ENCODE results near the gene PCBP3.
"Not testable (repeated sequence)": the region's sequence is repeated elsewhere in the genome, so short reads cannot be mapped to it uniquely, and the experiment has no call there.

PCBP3 gene

DNA sequence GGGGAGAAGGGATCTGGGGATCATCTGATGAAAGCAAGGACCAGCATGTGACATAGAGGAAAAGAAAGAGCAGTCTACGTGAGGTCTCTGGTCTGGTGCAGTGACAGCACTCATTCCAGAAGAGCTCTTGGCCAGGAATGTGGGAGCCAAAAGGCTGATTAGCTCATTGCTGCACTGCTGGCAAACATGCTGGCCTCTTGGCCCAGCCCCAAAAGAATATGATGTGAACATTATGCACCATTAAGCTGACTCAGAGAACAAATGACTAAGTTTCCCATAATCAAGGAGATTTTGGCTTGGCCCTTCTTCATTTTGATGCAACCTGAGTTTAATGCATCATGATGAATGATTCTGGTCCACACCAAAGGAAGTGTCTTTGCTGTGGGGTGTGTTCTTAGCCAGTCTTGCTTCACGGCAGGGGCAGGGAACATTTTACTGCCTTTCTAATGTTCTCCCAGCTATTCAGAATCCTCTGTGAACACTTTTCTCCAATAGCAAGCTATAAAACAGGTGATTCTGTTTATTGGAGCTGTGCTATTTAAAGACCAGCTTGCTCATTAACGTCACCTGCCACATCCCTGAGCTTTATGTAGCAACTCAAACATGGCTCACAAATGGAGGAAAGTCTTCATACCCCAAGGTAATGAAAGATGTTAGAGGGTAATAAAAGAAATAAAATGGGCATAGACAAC lies 55.1 kb downstream of the PCBP3 start:
- no peak for DNase-seq

DNA sequence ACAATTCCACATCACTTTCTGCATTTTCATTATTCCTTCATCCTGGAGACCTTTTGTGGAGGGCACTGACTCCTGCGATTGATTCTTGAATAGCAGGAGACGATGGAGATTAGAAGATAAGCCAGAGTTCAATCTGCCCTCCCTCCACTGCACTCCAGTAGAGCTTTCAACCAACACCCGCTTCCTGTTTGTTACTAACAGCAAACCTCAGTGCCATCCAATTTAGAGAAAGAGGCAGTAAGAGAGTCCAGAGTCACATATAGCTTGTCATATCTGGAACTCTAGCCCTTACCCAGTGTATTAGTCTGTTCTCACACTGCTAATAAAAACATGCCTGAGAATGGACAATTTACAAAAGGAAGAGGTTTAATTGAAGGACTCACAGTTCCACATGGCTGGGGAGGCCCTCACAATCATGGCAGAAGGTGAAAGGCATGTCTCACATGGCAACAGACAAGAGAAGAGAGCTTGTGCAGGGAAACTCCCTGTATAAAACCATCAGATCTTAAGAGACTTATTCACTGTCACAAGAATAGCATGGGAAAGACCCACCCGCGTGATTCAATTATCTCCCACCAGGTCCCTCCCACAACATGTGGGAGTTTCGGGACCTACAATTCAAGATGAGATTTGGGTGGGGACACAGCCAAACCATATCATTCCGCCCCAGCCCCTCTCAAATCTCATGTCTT lies 55.9 kb downstream of the PCBP3 start:
- DNase-seq = no peak

DNA sequence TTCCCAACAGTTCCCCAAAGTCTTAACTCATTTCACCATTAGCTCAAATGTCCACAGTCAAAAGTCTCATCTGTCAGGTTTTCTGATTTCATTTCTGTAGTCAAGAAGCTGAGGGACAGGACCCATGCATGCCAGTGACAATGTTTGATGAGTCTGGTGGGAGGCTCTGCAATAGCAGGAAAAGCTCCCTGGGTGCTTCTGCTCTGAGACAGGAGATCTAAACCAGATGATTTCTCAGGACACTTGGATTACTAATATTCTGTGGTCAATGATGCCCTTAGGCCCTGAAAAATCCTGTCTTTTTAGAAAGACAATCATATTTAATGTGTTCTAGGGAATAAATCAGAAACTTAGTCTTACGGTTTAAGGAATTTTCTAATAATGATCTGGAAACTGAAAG lies 56.4 kb downstream of the PCBP3 start:
- no peak for DNase-seq

DNA sequence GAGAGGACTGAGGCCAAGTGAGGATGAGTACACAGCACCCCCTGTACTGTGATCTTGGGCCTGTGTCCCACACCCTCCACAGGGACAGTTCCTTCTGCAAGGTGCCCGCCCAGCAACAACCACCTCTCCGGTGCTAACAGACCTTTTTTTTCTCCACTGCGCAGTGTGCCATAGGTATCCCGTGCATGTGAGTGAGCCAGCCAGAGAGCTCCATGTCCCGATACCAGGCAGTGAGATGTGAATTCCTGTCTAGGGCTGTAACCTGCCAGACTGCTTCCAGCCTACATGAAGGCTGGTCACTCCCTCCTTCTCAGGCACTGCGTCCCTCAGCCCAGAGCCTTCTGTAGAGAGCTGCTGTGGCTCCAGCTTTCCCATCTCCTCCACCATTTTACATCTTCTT lies 56.9 kb downstream of the PCBP3 start:
- no peak for DNase-seq

DNA sequence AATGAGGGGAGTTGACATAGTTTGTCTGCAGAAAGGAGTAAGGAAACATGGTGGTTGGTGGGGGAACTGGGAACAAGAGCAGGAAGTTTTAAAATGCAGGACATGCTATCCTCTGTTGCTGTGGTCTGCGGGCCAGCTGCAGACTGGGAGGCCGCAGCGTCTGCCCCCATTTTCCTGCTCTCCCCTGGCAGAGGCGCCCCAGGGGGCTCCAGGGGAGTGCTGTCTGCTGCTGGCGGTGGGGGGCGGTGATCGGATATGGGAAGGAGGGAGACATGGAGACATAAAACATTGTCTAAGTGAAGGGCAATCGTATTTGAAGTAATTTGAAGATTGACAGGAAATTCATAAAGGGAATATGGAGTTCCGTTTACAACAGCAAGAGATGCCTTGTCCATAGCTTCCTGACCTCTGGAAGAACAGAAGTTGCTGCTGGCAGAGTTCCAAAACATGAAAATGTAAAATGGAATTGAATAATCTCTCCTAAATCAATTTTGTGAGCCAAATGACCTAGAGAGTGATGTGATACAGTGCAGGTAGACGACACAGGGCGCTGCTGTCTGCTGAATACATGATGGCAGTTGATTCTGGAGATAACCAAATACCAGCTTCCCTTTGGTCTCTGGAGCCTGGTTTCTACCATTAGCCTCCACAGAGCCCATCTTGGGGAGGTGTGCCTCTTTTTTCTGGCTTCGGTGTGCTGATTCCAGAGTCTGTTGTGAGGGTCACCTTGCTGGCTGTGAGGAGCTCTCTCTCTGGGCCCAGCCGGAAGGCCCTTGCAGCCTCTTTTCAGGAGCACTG lies 61.0 kb downstream of the PCBP3 start:
- no peak for DNase-seq

DNA sequence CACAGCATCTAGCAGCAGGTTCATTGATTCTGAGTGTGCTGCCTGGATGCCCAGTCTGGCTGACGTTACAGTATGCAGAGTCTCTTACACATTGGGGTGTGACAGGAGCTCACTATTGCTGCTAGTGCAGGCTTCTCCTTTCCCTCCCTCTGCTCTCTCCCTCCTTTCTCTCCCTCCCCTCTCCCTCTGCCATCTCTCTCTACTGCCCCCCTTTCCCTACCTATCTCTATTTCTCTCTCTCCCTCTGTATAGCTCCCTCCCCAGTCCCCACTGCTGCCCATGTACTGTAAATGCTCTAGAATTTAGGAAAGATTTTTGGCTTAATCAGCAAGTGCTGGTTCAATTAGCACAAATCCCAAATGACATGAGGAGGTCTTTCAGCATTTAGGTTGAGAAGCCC lies 62.8 kb downstream of the PCBP3 start:
- DNase-seq = no peak

DNA sequence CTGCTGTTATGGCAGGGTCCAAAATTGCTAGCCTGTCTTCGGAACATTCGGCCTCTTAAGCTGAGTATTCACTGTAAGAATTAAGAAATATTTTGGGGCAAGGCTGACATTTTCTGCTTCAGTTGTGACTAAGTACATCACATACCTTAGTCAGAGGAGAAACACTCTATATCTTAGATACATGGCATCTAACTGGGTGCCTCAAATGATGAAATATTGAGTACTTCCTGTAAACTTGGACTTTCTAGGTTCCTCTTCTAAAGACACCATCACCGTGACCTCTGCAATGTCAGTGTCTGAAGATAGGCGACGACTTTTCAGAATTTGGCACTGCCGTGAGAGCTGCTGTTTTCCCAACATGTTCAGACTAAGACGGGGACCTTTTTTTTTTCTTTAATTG lies 65.6 kb downstream of the PCBP3 start:
- DNase-seq = no peak

DNA sequence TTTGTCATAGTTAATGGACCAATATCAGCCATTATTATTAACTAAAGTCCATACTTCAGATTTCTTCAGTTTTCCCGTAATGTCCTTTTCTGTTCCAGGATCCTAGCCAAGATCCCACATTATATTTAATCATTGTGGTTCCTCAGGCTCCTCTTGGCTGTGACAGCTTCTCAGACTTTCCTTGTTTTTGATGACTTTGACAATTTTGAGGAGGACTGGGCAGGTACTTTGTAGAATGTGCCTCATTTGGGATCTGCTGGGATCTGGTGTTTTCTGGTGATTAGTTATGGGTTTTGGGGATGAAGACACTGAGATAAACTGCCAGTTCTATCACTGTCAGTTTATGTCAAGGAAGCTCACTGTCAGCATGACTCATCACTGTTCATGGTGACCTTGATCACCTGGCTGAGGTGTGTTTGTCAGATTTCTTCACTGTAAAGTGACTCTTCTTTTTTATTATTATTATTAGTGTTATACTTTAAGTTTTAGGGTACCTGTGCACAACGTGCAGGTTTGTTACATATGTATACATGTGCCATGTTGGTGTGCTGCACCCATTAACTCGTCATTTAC lies 66.3 kb downstream of the PCBP3 start:
- no peak for DNase-seq

DNA sequence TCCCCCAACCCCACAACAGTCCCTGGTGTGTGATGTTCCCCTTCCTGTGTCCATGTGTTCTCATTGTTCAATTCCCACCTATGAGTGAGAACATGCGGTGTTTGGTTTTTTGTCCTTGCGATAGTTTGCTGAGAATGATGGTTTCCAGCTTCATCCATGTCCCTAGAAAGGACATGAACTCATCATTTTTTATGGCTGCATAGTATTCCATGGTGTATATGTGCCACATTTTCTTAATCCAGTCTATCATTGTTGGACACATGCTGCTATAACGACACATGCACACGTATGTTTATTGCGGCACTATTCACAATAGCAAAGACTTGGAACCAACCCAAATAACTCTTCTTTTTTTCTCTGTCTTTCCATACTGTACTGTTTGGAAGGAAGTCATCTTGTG lies 66.8 kb downstream of the PCBP3 start:
- DNase-seq = not testable (repeated sequence)

DNA sequence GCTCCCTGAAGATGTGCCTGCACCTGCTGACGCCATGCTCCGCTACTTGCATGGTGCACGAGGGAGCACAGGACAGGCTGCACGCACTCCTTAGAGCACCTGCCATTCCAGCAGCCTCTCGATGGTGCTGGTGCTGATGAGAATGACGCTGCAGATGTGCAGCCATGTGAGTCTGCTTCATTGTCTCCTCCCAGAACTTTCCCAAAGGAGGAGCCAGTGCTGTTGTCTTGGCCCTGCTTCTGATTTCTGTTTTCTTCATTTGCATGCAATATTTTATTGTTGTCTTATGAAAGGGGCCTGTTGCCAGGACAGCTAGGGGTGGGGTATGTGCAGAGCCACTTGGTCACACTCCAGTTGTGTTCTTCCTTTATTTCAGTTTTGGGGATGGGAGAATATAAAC lies 70.1 kb downstream of the PCBP3 start:
- DNase-seq = no peak

DNA sequence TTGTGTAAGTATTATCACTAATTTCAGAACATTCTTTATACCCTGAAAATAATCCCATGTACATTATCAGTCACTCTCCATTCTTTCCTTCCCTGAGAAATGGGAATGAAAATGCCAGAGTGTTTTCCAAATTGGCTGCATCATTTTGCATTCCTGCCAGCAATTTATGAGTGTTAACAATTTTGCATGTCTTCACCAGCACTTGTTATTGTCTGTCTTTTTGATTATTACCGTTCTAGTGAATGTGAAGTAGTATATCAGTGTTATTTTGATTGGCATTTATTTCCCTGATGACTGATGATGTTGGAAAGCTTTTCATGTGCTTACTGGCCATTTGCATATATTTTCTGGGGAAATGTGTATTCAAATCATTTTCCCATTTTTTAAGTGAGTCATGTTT lies 71.9 kb downstream of the PCBP3 start:
- DNase-seq = no peak

DNA sequence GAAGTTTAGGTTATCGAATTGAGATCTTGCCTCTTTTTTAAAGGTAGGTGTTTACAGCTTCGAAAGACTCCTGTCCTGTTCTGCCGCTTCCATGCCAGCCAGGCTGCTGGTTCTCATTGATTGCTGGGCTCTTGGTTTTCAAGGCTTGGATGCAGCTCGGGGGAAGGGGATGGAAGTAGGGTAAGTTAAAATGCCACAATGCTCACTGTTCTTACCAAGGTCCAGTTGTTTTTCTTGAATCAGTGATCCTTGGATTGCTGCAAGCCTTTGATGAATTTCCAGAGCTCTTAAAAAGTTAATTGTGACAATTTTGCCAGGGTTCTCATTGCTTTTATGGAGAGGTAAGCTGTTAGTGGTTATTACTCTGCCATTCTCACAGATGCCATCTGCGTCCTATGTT lies 74.9 kb downstream of the PCBP3 start:
- no peak for DNase-seq

DNA sequence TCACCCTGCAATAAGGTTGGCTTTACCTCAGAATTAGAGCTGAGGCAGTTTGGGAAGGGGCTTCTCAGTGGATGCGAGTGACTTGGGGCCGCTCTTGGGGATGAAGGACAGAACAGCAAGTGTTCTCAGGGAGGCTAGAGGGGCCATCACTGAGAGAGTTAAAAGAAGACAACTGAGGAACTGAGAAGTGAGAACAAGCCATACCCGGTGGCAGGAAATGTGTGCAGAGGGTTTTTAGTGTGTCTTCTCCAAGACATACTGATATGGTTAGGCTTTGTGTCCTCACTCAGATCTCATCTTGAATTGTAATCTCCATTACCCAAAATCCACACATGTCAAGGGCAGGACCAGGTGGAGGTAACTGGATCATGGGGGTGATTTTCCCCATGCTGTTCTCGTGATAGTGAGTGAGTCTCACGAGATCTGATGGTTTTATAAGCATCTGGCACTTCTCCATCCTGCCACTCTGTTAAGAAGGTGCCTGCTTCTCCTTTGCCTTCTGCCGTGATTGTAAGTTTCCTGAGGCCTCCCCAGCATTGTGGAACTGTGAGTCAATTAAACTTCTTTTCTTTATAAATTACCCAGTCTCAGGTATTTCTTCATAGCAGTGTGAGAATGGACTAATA lies 75.8 kb downstream of the PCBP3 start:
- no peak for DNase-seq

DNA sequence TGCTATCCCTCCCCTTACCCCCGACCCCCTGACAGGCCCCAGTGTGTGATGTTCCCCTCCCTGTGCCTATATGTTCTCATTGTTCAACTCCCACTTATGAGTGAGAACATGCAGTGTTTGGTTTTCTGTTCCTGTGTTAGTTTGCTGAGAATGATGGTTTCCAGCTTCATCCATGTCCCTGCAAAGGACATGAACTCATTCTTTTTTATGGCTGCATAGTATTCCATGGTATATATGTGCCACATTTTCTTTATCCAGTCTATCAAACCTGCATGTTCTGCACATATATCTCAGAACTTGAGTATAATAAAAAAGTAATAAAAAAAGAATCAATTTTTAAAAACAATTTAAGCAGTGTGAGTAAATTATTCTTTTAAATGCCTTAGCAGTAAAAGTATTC lies 76.7 kb downstream of the PCBP3 start:
- DNase-seq = not testable (repeated sequence)

DNA sequence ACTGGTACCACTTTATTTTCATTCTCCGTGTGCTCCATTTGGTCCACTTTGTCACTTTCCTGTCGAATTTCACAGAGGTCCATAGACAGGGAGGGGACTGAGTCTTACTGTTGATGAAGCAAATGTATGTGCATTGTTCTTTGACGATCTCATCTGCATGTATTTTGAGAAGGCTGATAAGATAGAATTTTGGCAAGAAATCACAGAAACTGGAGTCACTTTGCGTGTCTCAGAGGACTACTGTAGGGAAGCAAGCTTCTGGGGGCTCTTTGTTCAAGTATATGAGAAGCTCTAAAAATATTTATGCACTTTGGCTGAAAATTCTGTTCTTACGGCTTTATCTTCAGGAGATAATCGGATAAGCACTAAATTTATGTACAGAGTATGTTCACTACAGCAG lies 78.1 kb downstream of the PCBP3 start:
- DNase-seq = no peak

DNA sequence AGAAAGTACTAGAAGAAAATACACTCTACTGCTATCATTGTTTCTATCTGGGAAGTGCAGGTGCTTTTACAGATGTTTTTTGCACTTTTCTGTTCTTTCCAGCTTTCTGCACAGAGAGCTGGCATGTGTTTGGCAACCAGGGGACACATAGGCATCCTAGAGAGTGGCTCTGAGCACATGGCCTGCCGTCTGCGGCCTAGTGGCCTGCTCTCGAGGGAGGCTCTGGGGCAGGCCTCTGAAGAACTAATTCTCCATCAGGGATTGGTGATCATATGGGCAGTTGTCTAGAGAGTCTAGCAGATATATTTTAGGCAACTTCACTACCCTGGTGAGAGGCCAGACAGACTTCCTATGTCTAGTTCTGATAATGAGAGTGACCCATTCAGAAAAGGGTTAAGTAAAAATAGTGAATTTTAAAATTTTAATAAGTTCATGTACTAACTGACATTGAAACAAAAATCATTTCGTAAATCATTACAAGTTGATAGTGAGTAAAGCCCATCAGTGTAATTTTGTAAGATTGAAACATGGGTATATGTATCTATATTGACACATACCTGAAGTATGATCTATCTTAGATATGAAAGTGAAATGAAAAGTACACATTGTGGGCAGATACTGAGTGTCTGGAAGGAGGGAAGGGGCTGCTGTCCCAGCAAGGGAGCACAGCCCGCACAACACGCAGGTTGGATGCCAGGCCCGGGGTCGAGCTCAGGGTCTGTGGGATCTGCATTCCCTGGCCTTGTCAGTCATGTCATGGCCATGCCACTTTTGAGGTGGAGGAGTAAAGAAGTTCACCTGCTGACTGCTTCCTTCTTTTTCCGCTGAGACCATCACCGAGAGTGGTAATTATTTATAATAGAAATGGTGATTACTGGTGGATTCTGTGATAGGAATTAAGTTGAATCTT lies 79.8 kb downstream of the PCBP3 start:
- no peak for DNase-seq

DNA sequence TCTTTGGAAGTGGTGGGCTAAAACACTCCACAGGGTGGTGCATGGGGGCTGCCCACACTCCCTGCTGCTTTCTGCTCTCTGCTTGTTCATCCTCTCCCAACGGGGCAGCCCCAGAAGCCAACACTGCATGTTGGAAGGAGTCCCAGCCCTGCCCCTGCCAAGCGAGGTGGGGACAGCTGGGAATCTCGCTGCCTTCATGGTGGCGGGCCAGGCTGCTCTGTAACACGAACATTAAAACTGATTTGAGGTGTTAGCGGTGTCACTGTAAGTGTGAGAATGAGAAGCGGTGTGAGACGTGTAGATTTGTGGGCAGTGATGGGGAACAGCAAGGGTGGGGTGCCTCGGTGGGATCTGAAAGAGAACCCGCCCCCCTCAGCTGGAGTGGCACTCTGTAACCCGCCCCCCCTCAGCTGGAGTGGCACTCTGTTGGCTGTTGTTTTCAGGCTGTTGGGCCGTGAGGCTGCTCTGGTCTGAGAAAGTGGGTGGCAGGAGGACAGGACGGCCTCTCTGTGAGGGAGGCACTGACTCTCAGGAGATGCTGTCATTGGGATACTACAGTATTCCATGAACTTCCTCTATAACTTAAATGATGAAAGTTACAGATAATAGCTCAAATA lies 80.9 kb downstream of the PCBP3 start:
- no peak for DNase-seq

DNA sequence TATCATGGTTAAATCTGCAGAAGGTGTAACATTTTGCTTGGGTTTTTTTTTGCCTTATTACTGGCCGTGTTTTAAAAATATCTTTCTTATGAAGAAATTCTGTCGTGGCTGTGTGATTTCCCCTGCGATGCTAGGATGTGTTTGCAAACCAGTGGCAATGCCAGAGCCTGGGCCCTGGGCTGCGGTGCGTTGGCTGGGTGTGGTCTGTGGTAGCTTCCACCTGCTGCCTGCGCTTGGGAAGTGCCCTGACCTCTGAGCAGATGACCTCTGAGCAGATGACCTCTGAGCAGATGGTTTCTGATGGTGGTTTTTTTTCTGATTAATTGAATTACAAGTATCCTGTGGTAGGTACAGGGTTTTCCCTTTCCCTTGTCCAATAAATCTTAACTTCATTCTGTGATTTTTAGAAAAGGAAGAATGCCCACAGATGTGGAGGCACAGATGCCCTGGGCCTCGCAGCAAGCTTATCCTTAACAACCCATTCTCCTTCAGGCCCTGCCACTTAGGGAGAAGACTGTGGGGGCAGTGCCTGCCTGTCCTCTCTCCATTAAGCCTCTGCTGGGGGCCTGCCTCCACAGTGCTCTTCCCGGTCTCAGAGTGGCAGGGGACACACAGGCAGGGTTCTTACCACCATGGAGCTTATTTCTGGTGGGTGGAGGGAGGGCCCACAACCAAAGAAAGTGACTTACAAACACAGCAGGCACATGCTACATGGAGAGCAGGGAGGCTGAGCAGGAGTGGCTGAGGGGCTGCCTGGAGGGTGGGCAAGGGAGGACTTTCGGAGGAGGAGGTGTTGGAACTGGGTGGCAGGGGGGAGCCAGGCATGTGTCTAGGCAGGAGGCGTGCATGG lies 81.7 kb downstream of the PCBP3 start:
- DNase-seq = no peak

DNA sequence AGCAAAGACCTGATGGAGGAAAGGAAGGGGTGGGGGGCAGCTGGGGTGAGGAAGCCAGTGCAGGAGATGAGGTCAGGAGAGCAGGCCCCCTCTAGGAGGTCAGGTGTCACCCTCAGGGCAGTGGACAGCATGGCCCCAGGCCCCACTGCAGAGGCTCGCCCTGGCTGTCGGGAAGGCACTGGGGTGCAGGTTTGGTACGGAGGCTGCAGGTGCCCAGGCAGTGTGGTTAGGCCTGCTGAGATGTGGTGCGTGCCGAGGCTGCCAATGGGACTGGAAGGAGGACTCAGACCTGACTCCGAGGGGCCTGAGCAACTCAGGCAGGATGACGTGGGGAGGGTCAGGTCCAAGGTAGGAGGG lies 82.3 kb downstream of the PCBP3 start:
- no peak for DNase-seq

DNA sequence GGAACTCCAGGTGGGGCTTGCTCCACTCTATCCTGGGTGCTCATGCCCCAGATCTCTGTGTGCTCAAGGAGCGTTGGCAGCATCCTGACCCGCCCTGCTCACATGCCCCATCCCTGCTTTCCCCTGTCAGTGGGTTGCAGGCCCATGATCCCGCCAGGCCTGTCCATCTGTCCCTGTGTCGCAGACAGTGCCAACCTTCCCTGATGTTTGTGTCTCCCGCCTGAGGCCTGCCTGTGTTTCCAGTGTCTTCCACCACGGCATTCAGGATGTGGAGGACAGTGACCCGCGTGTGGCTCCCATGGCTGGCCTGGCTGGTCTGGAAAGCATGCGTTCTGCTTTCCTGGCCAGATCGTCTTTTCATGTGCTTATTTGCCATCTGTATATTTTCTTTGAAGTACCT lies 82.9 kb downstream of the PCBP3 start:
- DNase-seq = no peak

DNA sequence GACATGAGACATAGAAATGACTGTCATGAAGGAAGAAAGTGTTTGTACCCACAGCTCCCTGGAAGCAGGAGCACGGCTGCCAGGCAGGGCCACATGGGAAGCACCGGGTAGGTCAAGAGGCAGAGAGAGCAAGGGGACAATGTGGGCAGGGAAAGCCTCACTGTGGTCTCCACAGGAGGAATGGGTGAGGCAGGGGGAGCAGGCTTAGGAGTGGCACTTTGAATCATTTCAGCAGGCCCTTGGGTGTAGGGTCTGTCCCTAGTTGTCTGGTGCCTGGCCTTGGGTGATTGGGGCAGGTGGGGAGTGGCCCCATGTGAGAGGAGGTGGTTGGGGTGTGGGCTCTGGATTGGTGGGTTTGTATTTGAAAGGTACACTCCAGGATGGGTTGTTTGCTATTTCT lies 83.9 kb downstream of the PCBP3 start:
- DNase-seq = no peak
